T-helper 1 cell (primary cell): Measurements from ENCODE around the gene LRP1.
A peak's percentile ranks its signal among the peaks of the same experiment; 100 is the strongest.

ENCODE experiments used
- DNase-seq, 5 donors: peaks; one replicate each; pipeline ENCODE4 v3.0.0-alpha.2; 2012 to 2020

The LRP1 gene

DNA sequence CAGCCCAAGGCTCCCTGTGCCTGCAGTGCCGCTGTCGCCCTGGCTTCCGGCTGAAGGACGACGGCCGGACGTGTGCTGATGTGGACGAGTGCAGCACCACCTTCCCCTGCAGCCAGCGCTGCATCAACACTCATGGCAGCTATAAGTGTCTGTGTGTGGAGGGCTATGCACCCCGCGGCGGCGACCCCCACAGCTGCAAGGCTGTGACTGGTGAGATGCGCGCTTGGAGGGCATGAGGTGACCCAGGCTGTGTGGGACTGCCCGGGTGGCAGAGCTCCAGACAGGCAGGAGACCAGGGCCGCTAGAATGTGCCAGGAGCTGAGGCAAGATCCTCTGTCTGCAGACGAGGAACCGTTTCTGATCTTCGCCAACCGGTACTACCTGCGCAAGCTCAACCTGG is 68.7 kb downstream of the LRP1 start:
- DNase-seq: no peak

DNA sequence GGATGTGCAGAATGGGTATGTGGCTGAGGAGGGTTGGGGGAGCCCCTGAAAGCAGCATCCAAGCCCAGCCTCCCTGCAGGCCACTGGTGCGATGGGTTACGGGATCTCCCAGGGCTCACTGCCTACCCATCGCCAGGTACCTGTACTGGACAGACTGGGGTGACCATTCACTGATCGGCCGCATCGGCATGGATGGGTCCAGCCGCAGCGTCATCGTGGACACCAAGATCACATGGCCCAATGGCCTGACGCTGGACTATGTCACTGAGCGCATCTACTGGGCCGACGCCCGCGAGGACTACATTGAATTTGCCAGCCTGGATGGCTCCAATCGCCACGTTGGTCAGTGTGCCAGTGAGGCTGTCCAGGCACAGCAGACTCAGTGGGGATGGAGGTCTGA is 70.0 kb downstream of the LRP1 start:
- no peak for DNase-seq

DNA sequence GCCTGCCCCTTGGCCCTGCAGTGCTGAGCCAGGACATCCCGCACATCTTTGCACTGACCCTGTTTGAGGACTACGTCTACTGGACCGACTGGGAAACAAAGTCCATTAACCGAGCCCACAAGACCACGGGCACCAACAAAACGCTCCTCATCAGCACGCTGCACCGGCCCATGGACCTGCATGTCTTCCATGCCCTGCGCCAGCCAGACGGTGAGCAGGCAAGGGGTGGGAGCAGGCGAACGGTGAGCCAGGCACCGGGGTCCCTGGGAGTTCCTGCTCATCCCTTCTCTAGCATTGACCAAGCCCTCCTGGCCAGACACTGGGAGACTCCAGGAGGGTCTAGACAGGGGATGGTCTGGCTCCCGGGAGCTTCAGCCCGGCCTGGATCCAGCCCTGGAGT is 70.9 kb downstream of the LRP1 start:
- DNase-seq: no peak

DNA sequence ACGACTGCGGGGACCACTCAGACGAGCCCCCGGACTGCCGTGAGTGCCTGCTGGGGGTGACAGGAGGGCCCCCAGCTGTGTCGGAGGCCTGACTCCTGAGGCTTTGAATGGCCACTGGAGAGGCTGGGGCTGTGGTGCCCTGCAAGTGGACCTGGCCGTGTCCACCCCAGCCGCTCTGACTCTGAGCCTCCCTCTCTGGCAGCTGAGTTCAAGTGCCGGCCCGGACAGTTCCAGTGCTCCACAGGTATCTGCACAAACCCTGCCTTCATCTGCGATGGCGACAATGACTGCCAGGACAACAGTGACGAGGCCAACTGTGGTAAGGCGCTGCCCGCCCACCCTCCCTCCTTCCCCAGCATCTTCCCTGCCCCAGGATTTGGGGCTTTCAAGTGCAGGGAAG is 72.2 kb downstream of the LRP1 start:
- no peak for DNase-seq

DNA sequence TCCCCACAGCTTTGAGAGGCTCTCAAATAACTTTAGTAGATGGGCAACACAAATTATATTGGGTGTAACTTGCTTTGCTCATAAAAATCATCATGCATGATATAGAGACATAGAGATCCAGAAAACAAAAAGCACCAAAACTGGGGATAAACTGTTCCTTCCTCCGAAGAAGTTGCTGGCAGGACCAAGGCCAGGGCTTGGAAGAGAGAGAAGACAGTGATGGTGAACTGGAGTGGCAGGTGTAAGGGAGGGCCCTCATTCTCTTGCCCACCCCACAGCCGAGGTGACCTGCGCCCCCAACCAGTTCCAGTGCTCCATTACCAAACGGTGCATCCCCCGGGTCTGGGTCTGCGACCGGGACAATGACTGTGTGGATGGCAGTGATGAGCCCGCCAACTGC is 72.9 kb downstream of the LRP1 start:
- DNase-seq: no peak

DNA sequence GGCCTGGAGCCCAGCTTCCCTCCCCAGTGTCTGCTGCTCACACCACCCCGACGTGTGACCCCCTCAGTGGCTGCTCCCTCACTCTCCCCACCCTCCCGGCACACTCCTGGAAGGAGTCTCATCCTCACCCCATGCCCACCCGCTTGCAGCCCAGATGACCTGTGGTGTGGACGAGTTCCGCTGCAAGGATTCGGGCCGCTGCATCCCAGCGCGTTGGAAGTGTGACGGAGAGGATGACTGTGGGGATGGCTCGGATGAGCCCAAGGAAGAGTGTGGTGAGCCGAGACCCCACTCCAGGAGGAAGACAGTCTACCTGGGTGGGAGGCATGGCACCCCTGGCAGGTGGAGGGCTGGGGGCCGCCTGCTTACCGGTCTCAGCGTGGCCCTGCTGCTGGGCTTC is 73.3 kb downstream of the LRP1 start:
- no peak for DNase-seq

DNA sequence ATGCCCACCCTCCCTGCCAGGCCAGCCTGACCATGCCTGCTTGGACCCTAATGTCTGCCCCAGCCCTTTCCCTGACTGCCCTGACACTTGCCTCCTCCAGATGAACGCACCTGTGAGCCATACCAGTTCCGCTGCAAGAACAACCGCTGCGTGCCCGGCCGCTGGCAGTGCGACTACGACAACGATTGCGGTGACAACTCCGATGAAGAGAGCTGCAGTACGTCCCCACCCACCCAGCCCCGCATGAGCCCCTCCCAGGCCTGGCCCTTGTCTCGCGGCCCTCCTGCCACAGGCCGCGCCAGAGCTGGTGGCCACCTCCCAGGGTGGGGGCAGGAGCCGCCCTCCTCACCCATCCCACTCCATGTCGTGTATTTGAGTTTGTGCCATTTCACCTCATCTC is 74.0 kb downstream of the LRP1 start:
- DNase-seq: no peak

DNA sequence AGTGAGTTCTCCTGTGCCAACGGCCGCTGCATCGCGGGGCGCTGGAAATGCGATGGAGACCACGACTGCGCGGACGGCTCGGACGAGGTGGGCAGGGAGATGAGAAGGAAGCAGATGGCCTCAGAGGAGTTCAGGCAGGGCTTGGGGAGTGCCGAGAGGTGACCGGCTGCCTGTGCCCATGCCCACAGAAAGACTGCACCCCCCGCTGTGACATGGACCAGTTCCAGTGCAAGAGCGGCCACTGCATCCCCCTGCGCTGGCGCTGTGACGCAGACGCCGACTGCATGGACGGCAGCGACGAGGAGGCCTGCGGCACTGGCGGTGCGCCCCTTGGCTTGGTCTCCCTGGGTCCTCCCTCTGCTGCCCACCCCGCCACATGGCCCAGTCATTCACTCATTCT is 74.9 kb downstream of the LRP1 start:
- no peak for DNase-seq

DNA sequence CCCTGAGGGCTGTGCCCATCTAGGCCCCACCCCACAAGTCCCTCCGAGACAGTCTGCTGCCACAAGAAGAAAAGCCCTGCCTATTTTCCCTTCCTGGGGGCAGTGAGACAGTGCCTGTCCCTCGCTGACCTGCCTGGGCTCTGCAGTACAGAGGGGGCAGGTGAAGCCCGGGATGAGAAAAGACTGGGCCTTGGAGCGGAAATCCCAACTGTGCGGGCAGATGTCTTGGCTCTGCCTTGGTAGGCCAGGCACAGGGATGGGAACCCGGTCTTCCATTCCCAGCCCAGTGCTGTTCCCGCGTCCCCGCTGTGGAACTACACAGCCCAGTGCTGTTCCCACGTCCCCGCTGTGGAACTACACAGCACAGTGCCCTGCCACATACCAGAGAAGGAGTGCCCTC is 75.5 kb downstream of the LRP1 start:
- no peak for DNase-seq

DNA sequence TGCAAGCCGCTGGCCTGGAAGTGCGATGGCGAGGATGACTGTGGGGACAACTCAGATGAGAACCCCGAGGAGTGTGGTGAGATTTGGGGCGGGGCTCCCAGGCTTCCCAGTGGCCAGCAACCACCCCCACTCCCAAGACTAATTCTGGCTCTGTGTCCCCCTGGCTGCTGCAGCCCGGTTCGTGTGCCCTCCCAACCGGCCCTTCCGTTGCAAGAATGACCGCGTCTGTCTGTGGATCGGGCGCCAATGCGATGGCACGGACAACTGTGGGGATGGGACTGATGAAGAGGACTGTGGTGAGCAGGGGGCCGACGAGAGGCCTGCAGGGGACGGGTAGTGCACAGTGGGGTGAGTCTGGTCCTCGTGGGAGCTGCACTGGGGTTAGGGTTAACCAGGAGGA is 76.2 kb downstream of the LRP1 start:
- no peak for DNase-seq

DNA sequence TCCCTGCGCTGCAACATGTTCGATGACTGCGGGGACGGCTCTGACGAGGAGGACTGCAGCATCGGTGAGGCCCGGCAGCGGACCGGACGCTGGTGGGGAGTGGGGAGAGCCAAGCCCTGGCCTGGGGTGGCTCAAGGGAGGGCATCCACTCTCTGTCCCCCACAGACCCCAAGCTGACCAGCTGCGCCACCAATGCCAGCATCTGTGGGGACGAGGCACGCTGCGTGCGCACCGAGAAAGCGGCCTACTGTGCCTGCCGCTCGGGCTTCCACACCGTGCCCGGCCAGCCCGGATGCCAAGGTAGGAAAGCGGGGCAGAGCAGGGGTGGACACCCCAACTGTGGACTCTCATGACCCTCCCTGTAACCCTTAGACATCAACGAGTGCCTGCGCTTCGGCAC is 76.9 kb downstream of the LRP1 start:
- no peak for DNase-seq

DNA sequence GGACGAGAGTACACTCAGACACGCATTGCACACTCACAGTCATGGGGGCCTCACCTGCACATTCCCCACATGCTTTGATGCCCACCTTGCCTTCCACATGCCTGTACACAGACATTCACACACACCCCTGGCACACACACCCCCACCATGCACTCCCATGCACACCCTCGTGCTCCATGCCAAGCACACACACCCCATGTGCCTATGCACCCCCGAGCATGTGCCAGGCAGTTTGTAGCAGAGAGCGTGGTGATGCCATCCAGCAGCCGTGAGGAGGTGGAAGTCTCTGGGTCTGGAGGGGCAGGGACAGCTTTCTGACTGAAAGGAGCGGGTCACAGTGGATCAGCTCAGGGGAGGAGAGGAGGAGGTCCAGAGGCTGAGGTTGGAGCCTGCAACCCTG is 77.6 kb downstream of the LRP1 start:
- DNase-seq: no peak

DNA sequence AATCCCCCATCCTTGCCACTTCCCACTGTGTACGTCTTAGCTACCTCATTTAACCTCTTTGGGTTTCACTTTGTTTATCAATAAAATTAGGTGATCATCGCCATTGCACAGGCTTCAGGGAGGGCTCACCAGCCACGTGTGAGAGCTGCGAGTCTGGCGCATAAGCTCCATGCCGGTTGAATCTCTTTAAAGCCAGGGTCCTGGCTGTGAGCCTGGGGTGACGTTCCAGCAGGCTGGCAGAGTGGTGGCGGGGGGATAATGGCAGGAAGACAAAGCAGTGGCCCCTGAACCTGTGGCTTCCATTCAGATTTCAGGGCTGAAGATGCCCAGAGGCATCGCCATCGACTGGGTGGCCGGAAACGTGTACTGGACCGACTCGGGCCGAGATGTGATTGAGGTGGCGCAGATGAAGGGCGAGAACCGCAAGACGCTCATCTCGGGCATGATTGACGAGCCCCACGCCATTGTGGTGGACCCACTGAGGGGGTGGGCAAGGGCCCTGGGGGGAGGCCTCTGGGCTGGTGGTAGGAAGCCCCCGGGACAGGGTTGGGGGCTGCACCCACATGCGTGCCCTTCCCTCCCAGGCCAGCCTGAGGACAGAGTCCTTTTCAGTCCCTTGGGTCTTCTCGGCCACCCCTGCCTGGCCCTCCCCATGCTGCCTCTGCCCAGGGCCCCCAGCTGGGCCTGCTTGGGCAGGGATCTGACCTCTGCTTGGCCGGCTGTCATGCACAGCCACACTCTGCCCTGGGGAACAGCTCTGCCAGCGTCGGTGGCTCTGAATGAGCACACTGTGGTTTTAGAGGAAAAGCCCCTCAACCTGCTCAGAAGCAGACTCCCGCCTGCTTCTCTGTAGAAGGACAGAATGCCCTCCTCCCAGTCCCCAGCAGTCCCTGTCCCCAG is 79.7 kb downstream of the LRP1 start:
- DNase-seq: no peak

DNA sequence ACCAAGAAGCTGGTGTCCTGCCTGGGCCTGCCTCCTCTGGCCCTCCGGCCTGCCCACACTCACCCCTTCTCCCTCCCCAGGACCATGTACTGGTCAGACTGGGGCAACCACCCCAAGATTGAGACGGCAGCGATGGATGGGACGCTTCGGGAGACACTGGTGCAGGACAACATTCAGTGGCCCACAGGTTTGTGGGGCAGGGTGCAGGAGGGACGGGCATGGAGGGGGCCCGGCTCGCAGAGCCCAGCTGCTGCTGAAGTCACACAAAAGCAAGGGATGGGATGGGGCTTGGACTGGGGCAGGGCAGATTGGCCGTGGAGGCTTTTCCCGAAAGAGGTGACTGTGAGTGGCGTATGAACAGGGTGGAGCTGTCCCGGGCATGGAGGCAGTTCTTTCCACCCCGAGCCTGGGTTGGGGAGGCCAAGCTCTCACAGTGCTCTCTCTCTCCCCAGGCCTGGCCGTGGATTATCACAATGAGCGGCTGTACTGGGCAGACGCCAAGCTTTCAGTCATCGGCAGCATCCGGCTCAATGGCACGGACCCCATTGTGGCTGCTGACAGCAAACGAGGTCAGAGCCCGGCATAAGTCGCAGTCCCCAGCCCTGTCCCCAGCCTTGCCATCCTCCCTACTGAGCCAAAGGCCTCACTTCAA is 80.5 kb downstream of the LRP1 start:
- DNase-seq: no peak

DNA sequence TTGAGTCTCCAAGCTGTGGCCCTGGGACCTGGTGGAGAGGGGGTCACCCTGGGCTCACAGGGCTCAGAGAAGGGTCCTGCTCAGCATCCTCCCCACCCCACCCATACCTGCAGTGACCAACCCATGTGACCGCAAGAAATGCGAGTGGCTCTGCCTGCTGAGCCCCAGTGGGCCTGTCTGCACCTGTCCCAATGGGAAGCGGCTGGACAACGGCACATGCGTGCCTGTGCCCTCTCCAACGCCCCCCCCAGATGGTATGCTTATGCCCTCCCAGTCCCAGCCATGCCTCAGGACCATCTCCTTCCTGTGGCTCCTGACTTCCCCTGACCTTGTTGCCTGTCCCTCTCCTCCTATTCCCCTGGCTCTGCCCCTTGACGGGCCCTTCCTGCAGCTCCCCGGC is 81.6 kb downstream of the LRP1 start:
- no peak for DNase-seq

DNA sequence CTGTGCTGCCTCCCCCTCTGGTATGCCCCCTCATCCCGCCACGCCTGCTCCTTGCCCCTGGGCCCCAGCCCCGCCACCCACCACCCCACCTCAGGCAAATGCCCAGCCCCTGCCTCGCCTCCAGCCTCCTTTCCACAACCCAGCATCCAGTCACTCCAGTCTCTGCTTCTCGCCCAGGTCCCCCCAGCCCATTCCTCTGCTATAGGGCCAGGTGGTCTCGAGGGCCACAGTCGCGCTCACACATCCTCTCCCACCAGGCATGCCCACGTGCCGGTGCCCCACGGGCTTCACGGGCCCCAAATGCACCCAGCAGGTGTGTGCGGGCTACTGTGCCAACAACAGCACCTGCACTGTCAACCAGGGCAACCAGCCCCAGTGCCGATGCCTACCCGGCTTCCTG is 82.2 kb downstream of the LRP1 start:
- no peak for DNase-seq

DNA sequence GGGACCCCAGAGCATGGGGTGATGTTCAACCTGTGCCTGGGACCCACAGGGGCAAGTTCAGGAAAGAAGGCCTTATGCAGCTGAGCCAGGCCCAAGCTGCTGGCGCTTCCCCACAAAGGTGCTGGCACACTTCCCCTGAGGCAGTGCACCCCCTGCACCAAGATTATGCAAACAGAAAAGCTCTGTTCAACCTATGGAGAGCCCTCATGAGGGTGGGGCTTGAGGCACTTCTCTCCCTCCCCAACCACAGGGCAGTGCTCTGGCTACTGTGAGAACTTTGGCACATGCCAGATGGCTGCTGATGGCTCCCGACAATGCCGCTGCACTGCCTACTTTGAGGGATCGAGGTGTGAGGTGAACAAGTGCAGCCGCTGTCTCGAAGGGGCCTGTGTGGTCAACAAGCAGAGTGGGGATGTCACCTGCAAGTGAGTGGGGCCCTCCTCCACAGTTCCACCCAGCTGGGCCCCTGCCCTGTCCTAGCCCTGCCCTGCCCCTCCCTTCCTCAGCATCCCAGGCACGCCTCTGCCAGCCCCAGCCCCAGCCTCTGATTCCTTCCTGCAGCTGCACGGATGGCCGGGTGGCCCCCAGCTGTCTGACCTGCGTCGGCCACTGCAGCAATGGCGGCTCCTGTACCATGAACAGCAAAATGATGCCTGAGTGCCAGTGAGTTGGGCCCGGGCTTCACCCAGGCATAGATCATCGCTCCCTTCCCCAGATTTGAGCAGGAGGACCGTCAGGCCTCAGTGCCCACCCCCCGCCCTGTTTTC is 82.8 kb downstream of the LRP1 start:
- DNase-seq: no peak

DNA sequence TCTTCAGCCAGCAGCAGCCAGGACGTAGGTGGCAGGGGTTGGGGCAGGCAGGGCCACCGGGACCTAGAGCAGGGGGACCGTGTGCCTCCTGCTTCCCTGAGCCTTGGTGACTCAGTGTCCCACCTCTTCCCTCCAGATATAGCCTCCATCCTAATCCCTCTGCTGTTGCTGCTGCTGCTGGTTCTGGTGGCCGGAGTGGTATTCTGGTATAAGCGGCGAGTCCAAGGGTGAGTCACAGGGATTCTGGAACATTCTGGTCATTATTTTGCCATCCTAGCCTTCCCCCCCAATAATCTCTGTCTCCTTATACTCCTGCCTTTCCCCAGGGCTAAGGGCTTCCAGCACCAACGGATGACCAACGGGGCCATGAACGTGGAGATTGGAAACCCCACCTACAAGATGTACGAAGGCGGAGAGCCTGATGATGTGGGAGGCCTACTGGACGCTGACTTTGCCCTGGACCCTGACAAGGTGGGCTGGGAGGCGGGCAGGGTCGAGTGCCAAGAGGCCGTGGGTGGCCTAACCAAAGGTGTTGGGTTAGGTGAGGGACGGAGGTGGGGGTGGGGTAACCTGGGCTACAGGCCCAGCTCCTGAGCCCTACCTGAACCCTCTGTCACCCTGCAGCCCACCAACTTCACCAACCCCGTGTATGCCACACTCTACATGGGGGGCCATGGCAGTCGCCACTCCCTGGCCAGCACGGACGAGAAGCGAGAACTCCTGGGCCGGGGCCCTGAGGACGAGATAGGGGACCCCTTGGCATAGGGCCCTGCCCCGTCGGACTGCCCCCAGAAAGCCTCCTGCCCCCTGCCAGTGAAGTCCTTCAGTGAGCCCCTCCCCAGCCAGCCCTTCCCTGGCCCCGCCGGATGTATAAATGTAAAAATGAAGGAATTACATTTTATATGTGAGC is 83.8 kb downstream of the LRP1 start:
- no peak for DNase-seq

DNA sequence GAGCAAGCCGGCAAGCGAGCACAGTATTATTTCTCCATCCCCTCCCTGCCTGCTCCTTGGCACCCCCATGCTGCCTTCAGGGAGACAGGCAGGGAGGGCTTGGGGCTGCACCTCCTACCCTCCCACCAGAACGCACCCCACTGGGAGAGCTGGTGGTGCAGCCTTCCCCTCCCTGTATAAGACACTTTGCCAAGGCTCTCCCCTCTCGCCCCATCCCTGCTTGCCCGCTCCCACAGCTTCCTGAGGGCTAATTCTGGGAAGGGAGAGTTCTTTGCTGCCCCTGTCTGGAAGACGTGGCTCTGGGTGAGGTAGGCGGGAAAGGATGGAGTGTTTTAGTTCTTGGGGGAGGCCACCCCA is 84.4 kb downstream of the LRP1 start:
- DNase-seq: no peak

DNA sequence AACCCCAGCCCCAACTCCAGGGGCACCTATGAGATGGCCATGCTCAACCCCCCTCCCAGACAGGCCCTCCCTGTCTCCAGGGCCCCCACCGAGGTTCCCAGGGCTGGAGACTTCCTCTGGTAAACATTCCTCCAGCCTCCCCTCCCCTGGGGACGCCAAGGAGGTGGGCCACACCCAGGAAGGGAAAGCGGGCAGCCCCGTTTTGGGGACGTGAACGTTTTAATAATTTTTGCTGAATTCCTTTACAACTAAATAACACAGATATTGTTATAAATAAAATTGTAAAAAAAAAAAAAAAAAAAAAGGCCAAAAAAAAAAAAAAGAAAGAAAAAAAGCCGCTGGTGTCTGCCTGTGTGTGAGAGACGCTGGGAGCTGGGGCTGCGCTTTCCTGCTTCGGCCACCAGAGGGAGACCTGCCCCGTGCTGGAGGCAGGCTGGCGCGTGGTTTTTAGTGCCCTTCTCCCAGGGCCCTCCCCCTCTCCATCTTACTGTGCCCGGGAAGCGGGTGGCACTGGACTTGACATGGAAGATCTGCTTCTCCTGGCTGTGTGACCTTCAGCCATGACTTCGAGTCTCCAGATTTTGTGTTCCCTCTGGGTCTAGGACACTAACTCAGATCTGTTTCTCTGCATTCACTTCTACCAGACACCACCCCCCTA is 84.9 kb downstream of the LRP1 start:
- DNase-seq: peak; percentile 65 to 80 (median 77)

DNA sequence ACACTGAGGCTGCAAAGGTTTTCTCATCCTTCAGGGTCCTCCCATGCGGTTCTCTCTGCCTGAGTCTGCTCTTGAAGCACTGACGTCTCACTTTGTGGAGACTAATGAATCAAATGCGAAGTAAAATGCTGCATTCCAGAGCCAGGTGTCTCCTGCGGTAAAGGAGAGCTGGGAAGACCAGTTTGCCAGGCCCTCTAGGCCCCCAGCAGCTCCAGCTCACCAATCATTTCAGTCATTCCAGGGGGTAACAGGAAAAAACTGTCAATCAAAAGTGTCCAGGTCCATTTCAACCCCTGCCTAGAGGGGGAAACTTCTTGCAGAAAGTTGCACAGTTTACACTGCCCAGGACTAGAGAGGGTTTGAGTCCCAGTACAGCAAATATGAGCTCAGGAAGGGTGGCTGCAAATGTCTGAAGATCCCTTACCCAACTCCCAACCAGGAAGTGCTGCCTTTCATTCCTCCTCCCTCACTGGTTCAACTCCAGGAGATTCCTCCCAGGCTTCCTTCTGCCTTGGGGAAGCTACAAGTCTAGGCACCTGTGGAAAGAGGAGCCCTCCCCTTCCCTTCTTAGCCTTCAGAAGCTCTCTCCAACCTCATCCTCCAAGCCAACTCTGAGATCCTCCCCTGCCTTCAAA is 85.6 kb downstream of the LRP1 start:
- DNase-seq: no peak

DNA sequence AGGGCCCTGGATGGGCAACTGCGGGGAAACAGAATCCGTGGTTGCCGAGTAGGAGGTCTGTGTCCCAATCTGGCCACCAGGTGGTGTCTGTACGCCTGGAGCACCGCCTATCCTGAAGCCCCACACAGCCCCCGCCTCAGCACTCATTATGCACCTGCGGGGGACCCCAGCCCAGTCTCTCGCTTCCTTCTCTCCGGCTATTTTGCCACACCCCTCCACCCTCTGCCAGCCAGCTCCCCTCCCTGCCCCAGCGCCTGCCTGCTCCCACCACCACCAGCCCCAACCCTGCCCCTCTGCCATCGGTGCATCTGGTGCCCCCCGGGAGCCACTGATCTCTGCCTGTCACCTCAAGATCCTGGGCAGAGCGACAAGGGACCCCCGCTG is 86.1 kb downstream of the LRP1 start:
- peak; percentile 37 to 67 (median 54) for DNase-seq
